ENCODE results near the gene ASB7. TPM values are rescaled to one million over a fixed set of nuclear protein-coding genes. Genes with fewer than 3 reads are reported as not detected.
"Not testable (repeated sequence)": the region's sequence is repeated elsewhere in the genome, so short reads cannot be mapped to it uniquely, and the experiment has no call there.

Gene ASB7
- total RNA-seq, 2 donors from 2014 or later = 14.3 to 16.2 TPM

GRCh38 chr15:100672959-100673358 lies 70.6 kb downstream of the ASB7 start:
- Histone ChIP-seq H3K36me3 (ENCODE audit: control insufficient read depth, insufficient read depth, low read length) (no peaks in the 10 kb centered on the region), H3K27me3 (ENCODE audit: control insufficient read depth, insufficient read depth, low read length, poor library complexity, severe bottlenecking) (no peaks in the 10 kb centered on the region), H3K4me3 (ENCODE audit: low read length) (no peak overlapping the region), H3K9ac (ENCODE audit: extremely low read depth, low read length, poor library complexity, severe bottlenecking) (no peak overlapping the region), H3K9me3 (ENCODE audit: control insufficient read depth, low read length) (no peaks in the 10 kb centered on the region), H3K27ac (ENCODE audit: low read depth, low read length) (no peak overlapping the region), H3K4me1 (ENCODE audit: control insufficient read depth, insufficient read depth, low read length) (no peaks in the 10 kb centered on the region)
- WGBS, 2 experiments (ENCODE audit: insufficient coverage in 1 of 2, insufficient read length in 1 of 2) = 86% methylated on average over 3 to 5 of the region's 5 CpGs
- no peak for DNase-seq
- Mint-ChIP-seq H3K27ac (no peak overlapping the region), H3K27me3 (ENCODE audit: insufficient read depth) (peaks cover 7% of the 10 kb centered on the region), H3K36me3 (ENCODE audit: low read depth) (no peaks in the 10 kb centered on the region), H3K4me1 (peaks cover 2% of the 10 kb centered on the region), H3K9me3 (peaks cover 11% of the 10 kb centered on the region), H3K4me3 (no peak overlapping the region)
- TF ChIP-seq CTCF (conservative IDR thresholded peaks at IDR 0.05) = no peak

DNA sequence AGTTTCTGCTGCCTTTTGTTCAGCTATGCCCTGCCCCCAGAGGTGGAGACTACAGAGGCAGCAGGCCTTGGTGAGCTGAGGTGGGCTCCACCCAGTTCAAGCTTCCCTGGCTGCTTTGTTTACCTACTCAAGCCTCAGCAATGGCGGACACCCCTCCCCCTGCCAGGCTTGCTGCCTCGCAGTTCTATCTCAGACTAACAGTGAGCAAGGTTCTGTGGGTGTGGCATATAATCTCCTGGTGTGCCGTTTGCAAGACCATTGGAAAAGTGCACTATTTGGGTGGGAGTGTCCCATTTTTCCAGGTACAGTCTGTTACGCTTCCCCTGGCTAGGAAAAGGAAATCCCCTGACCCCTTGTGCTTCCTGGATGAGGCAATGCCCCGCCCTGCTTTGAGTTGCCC lies 76.8 kb downstream of the ASB7 start:
- H3K27ac Mint-ChIP-seq; H3K36me3 ChIP-seq (ENCODE audit: control insufficient read depth, insufficient read depth, low read length); H3K27me3 ChIP-seq (ENCODE audit: control insufficient read depth, insufficient read depth, low read length, poor library complexity, severe bottlenecking); H3K36me3 Mint-ChIP-seq (ENCODE audit: low read depth); H3K9me3 ChIP-seq (ENCODE audit: control insufficient read depth, low read length); H3K4me1 ChIP-seq (ENCODE audit: control insufficient read depth, insufficient read depth, low read length); H3K9ac ChIP-seq (ENCODE audit: extremely low read depth, low read length, poor library complexity, severe bottlenecking); H3K4me3 ChIP-seq (ENCODE audit: low read length); H3K4me3 Mint-ChIP-seq; H3K27ac ChIP-seq (ENCODE audit: low read depth, low read length); H3K4me1 Mint-ChIP-seq; DNase-seq: not testable (repeated sequence)
- Mint-ChIP-seq H3K27me3 (ENCODE audit: insufficient read depth) (peaks cover 11% of the 10 kb centered on the region), H3K9me3 (peaks cover 47% of the 10 kb centered on the region)
- WGBS, 2 experiments (ENCODE audit: insufficient coverage in 1 of 2, insufficient read length in 1 of 2) = 90 to 92% methylated on average over 3 to 5 of the region's 5 CpGs

- WGBS, 2 experiments (ENCODE audit: insufficient coverage in 1 of 2, insufficient read length in 1 of 2) = 79 to 81% methylated on average over 3 to 6 of the region's 6 CpGs
- Histone ChIP-seq H3K4me3 (ENCODE audit: low read length) (no peak overlapping the region), H3K9ac (ENCODE audit: extremely low read depth, low read length, poor library complexity, severe bottlenecking) (no peak overlapping the region), H3K9me3 (ENCODE audit: control insufficient read depth, low read length) (no peaks in the 10 kb centered on the region), H3K4me1 (ENCODE audit: control insufficient read depth, insufficient read depth, low read length) (no peaks in the 10 kb centered on the region), H3K27ac (ENCODE audit: low read depth, low read length) (no peak overlapping the region), H3K36me3 (ENCODE audit: control insufficient read depth, insufficient read depth, low read length) (no peaks in the 10 kb centered on the region), H3K27me3 (ENCODE audit: control insufficient read depth, insufficient read depth, low read length, poor library complexity, severe bottlenecking) (no peaks in the 10 kb centered on the region)
- Mint-ChIP-seq H3K9me3 (peaks cover 42% of the 10 kb centered on the region), H3K4me1 (no peaks in the 10 kb centered on the region), H3K27ac (no peak overlapping the region), H3K36me3 (ENCODE audit: low read depth) (no peaks in the 10 kb centered on the region), H3K4me3 (no peak overlapping the region), H3K27me3 (ENCODE audit: insufficient read depth) (peaks cover 8% of the 10 kb centered on the region)
- TF ChIP-seq CTCF (conservative IDR thresholded peaks at IDR 0.05) = no peak
- DNase-seq = no peak
Measured at GRCh38 chr15:100680726-100681125, 78.3 kb downstream of the ASB7 start.

DNA sequence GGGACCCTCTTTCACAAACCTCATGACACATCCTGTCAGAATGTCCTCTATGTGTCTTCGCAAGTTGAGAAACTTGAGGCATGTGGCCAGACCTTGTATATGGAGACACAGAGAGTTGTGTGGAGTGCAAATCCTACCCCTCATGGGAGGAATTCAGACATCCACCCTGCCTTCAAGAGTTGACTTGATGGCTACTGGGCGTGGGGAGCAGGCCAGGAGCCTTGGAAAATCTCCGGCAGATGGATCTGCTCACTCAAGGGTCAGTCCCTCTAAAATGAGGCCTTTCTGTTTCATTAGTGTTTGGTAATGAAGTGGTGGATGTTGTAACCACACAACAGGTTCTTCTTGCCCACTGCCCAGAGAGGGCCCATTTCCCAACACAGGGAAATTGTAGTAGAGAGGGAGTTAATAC lies 79.0 kb downstream of the ASB7 start:
- H3K4me3 Mint-ChIP-seq = no peak overlapping the region
- no peak overlapping the region for H3K27ac Mint-ChIP-seq
- no peak for TF ChIP-seq CTCF (conservative IDR thresholded peaks at IDR 0.05)
- Histone ChIP-seq H3K4me1 (ENCODE audit: control insufficient read depth, insufficient read depth, low read length) (no peaks in the 10 kb centered on the region), H3K36me3 (ENCODE audit: control insufficient read depth, insufficient read depth, low read length) (no peaks in the 10 kb centered on the region), H3K27me3 (ENCODE audit: control insufficient read depth, insufficient read depth, low read length, poor library complexity, severe bottlenecking) (no peaks in the 10 kb centered on the region), H3K9ac (ENCODE audit: extremely low read depth, low read length, poor library complexity, severe bottlenecking) (no peak overlapping the region), H3K9me3 (ENCODE audit: control insufficient read depth, low read length) (no peaks in the 10 kb centered on the region), H3K4me3 (ENCODE audit: low read length) (no peak overlapping the region), H3K27ac (ENCODE audit: low read depth, low read length) (no peak overlapping the region)
- peaks cover 11% of the 10 kb centered on the region for H3K27me3 Mint-ChIP-seq (ENCODE audit: insufficient read depth)
- DNase-seq = no peak
- WGBS, 2 experiments (ENCODE audit: insufficient coverage in 1 of 2, insufficient read length in 1 of 2) = 91 to 100% methylated on average over 2 to 3 of the region's 3 CpGs
- no peaks in the 10 kb centered on the region for H3K36me3 Mint-ChIP-seq (ENCODE audit: low read depth)
- no peaks in the 10 kb centered on the region for H3K4me1 Mint-ChIP-seq
- peaks cover 42% of the 10 kb centered on the region for H3K9me3 Mint-ChIP-seq
